Smooth muscle cell of the brain vasculature (primary cell): ENCODE results near the gene XPO5.

Experiments
- DNase-seq: peaks from one replicate; pipeline ENCODE4 v3.0.0-alpha.2; 2012; ENCODE audit warnings: low read depth, low spot score

The XPO5 gene

GRCh38 chr6:43517505-43518357 lies 58.1 kb downstream of the XPO5 start:
- no peak for DNase-seq

GRCh38 chr6:43516697-43517504 lies 58.9 kb downstream of the XPO5 start, which contains the start of the genes POLR1C and YIPF3:
Gene POLR1C, plus strand, starts transcription at chr6:43517089. Its CDS starts 21 bp downstream, at chr6:43517110.
Gene YIPF3, minus strand, starts transcription at chr6:43516926. Its CDS starts 119 bp downstream, at chr6:43516807.
- peak; percentile 96 for DNase-seq

- no peak for DNase-seq
Measured at GRCh38 chr6:43516367-43516696, 59.5 kb downstream of the XPO5 start.

GRCh38 chr6:43515808-43516207 lies 60.0 kb downstream of the XPO5 start:
- DNase-seq, result no peak

- DNase-seq, result no peak
Measured at GRCh38 chr6:43511824-43512415, 63.9 kb downstream of the XPO5 start.

- DNase-seq, result no peak
Measured at GRCh38 chr6:43510827-43511163, 65.0 kb downstream of the XPO5 start.

GRCh38 chr6:43509984-43510826 lies 65.6 kb downstream of the XPO5 start, which contains the start of gene LRRC73:
Gene LRRC73, minus strand, starts transcription at chr6:43510346. Its CDS starts 561 bp downstream, at chr6:43509785.
- peak; percentile 33 for DNase-seq

- no peak for DNase-seq
Measured at GRCh38 chr6:43509142-43509983, 66.5 kb downstream of the XPO5 start.

- DNase-seq, result no peak
Measured at GRCh38 chr6:43508481-43509141, 67.2 kb downstream of the XPO5 start.

GRCh38 chr6:43506667-43507471 lies 69.0 kb downstream of the XPO5 start:
- peak; percentile 56 for DNase-seq

GRCh38 chr6:43506171-43506570 lies 69.7 kb downstream of the XPO5 start:
- DNase-seq, result no peak

- no peak for DNase-seq
Measured at GRCh38 chr6:43505718-43506117, 70.1 kb downstream of the XPO5 start.

GRCh38 chr6:43504756-43505593 lies 70.9 kb downstream of the XPO5 start:
- DNase-seq, result no peak

- no peak for DNase-seq
Measured at GRCh38 chr6:43503443-43503842, 72.4 kb downstream of the XPO5 start.

- no peak for DNase-seq
Measured at GRCh38 chr6:43502666-43503065, 73.2 kb downstream of the XPO5 start.

GRCh38 chr6:43500921-43501320 lies 74.9 kb downstream of the XPO5 start:
- no peak for DNase-seq

- no peak for DNase-seq
Measured at GRCh38 chr6:43499028-43499815, 76.6 kb downstream of the XPO5 start.
